Measurements from ENCODE around the gene BRPF3.

BRPF3 gene

GRCh38 chr6:36200154-36200891 is 3.8 kb downstream of the BRPF3 start:
- CTCF ChIA-PET, result no interaction called here
- Histone ChIP-seq H3K36me3 (ENCODE audit: control insufficient read depth in 2 of 2, insufficient read depth in 1 of 2, low read length in 2 of 2) (peaks cover 11 to 68% of the 10 kb centered on the region in 2 experiments; a peak in 2 of 3 replicates), H3K4me1 (ENCODE audit: control insufficient read depth, insufficient read depth, low read length) (peaks cover 7% of the 10 kb centered on the region), H3K27ac (ENCODE audit: extremely low read depth, low read depth, low read length) (no peak overlapping the region), H3K9me3 (ENCODE audit: control insufficient read depth, insufficient read depth, low read depth, low read length) (no peaks in the 10 kb centered on the region), H3K4me3 (ENCODE audit: low read depth, low read length) (no peak overlapping the region)
- POLR2A ChIA-PET, result interaction anchor here (0.6 kb wide), 1 partner anchor 69 kb away, joined by 4 read pairs; no protein-coding TSS in a partner anchor
- no peak for TF ChIP-seq ZNF140 (tag by site-specific recombination; IDR thresholded peaks at IDR 0.05)
- TF ChIP-seq OSR2 (tag by site-specific recombination; IDR thresholded peaks at IDR 0.05), result no peak

- Histone ChIP-seq H3K27ac (ENCODE audit: extremely low read depth, low read depth, low read length) (no peak overlapping the region), H3K36me3 (ENCODE audit: control insufficient read depth in 2 of 2, insufficient read depth in 1 of 2, low read length in 2 of 2) (peaks cover 11 to 76% of the 10 kb centered on the region in 2 experiments; a peak in 2 of 3 replicates), H3K4me1 (ENCODE audit: control insufficient read depth, insufficient read depth, low read length) (no peaks in the 10 kb centered on the region; the same call in 1 of the 2 replicates), H3K9me3 (ENCODE audit: control insufficient read depth, insufficient read depth, low read depth, low read length) (no peaks in the 10 kb centered on the region), H3K4me3 (ENCODE audit: low read depth, low read length) (no peak overlapping the region)
- CTCF ChIA-PET, result no interaction called here
- TF ChIP-seq ZNF571 (tag by site-specific recombination; IDR thresholded peaks at IDR 0.05) (no peak), ZNF274 (IDR thresholded peaks at IDR 0.05; ENCODE audit: low read length) (no peak), ZNF274 (tag by site-specific recombination; IDR thresholded peaks at IDR 0.05; ENCODE audit: borderline replicate concordance) (no peak), ZNF560 (tag by site-specific recombination; IDR thresholded peaks at IDR 0.05; ENCODE audit: borderline replicate concordance) (no peak), ZNF513 (tag by site-specific recombination; IDR thresholded peaks at IDR 0.05) (peak; percentile 76; the same call in 1 of the 2 replicates), EGR2 (tag by site-specific recombination; IDR thresholded peaks at IDR 0.05; ENCODE audit: low read depth) (no peak), ZNF518A (tag by site-specific recombination; conservative IDR thresholded peaks at IDR 0.05; ENCODE audit: low read depth) (no peak), OVOL3 (tag by site-specific recombination; IDR thresholded peaks at IDR 0.05) (no peak)
- POLR2A ChIA-PET, result no interaction called here
Measured at GRCh38 chr6:36200998-36201596, 4.6 kb downstream of the BRPF3 start.

GRCh38 chr6:36201612-36202011 is 5.1 kb downstream of the BRPF3 start:
- POLR2A ChIA-PET, result interaction anchor here (0.5 to 0.6 kb wide), 2 partner anchors 30 to 78 kb away, joined by 3 to 5 read pairs; no protein-coding TSS in a partner anchor
- CTCF ChIA-PET, result no interaction called here
- no peaks in the 10 kb centered on the region for H3K4me1 ChIP-seq (ENCODE audit: control insufficient read depth, insufficient read depth, low read length)
- H3K36me3 ChIP-seq (ENCODE audit: control insufficient read depth in 2 of 2, insufficient read depth in 1 of 2, low read length in 2 of 2), result peaks cover 12 to 81% of the 10 kb centered on the region in 2 experiments; a peak in 2 of 3 replicates
- TF ChIP-seq ZSCAN5A (tag by site-specific recombination; IDR thresholded peaks at IDR 0.05) (no peak), ZNF677 (tag by site-specific recombination; IDR thresholded peaks at IDR 0.05) (no peak)
- H3K27ac ChIP-seq (ENCODE audit: extremely low read depth, low read depth, low read length), result no peak overlapping the region
- no peak overlapping the region for H3K4me3 ChIP-seq (ENCODE audit: low read depth, low read length)
- no peaks in the 10 kb centered on the region for H3K9me3 ChIP-seq (ENCODE audit: control insufficient read depth, insufficient read depth, low read depth, low read length)

Measured in HEK293 (cell line).